ENCODE measurements around the gene DNAH17.

The DNAH17 gene

DNA sequence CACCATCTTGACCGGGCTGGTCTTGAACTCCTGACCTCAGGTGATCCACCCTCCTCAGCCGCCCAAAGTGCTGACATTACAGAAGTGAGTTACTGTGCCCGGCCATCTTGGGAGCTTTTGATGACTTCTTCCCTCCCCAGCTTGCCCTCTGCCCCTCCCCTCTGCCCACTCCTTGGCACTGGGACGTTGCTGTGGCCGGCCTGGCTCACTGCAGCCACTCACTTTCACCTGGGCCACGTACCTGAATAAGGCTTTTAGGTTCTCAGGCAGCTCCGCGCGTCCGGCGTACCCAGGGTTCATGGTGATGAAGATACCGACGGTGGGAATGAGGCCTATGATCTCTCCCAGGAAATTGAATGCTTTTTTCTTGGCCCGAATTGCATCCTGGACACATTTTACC lies 81.6 kb downstream of the DNAH17 start:
- no peak for DNase-seq (ENCODE audit: low read depth, low spot score)

DNA sequence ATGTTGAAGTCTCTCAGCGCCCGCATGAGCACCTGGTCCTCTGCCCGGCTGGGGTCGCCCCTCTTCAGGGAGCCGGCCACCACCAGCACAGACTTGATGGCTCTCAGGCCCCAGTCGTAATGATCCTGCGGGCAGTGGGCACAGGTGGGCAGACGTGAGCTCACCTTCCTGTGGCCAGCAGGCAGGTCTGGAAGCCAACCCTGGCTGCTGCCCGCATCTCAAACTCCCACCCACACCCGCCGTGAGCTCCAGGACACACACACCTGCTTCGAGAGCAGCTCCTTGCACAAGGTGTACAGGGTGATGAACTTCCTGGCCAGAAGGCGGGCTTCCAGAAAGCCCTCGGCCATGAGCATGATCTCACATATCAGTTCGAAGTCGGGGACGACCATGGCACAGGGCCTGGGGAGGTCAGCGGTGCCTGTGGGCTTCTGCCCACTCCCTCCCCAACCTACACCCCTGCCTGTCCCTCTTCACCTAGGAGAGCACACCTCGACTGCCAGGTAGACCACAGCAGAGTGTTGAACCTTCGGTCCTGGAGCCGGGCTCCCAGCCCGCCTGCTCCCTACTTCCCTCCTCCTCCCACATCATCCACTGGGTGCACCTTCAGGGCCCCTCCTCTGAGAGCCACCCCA lies 82.4 kb downstream of the DNAH17 start:
- no peak for DNase-seq (ENCODE audit: low read depth, low spot score)

DNA sequence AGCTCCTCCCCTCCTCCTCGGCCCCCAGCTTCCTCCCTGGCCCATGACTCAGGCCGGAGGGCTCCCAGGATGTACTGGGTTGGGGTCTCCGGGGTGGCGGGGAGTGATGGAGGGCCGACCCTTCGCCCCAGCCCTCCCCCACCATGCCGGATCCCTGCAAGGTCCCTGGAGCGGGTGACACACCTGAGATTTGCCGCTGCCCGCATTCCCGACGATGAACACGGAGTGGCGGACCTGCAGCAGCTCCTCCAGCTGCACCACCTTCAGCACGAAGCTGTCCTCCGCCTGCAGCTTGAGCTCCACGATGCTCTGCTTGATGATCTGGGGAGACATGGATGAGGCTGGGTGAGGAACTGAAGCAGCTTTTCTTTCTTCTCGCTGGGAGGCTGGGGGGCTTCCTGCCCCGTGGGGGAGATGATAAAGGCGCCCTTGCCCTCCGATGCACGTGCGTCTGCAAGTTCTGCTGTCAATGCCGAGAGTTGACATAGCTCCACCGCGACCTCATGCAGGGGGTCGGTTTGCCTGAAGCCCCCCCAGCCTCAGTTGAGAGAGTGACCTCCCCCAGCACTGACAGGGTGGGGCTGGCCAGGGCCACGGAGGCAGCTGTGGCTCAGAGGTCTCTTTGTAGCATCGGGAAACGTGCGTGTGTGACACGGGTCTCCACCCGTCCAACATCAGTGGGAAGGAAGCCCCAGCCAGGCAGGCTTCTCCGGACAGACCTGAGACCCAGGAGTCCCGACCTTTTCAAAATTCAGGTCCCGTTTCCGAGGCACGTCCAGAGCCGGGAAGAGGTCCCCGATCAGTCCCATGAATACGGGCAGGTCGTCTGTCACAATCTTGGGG lies 83.1 kb downstream of the DNAH17 start:
- no peak for DNase-seq (ENCODE audit: low read depth, low spot score)

DNA sequence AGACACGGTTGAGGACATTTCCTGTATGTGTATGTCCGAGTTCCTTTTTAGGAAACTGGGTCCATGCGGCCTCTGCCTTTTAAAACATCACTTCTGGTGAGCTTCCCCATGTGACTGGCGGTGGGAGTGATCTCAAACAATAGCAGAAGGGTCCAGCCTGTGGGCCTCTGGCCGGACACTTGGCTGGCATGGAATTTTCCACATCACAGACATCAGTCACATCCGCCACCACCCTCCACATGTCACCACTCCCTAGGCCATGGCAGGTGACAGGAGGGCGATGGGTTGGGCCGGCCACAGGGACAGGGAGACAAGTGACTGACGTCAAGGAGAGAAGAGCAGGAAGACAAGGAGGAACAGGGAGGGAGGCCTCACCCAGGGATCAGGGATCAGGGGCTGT lies 83.7 kb downstream of the DNAH17 start:
- DNase-seq (ENCODE audit: low read depth, low spot score) = no peak

DNA sequence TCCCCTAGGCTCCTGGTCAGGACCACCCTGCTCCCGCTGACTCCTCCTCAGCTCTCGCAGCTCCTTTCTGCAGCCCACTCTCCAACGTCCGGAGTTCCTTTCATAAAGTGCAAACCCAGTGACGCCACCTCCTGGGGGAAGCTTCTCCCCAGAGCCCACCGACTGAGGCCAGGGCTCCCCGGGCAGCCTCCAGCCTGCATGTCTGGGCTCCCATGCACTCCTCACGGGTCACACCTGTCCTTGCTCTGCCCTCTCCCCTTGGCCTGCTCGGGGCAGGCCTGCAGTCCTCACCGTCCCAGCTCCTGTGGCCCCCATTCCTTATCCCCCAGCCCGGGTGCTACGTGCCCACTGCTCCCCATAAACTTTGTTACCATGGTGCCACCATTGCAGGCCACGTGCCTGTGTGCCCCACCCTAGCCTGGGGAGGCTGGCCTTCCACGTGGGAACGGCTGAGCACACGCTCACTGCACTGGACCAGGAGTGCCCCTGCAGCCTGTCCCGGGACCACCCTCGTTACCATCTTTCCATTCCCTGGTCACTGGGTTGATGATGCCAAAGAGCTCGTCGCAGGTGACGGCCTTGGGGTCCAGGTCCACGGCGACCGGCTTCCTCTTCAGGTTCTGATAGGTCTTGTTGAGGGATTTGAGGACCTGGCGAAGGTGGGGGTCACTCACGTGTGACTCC lies 84.9 kb downstream of the DNAH17 start:
- no peak for DNase-seq (ENCODE audit: low read depth, low spot score)

DNA sequence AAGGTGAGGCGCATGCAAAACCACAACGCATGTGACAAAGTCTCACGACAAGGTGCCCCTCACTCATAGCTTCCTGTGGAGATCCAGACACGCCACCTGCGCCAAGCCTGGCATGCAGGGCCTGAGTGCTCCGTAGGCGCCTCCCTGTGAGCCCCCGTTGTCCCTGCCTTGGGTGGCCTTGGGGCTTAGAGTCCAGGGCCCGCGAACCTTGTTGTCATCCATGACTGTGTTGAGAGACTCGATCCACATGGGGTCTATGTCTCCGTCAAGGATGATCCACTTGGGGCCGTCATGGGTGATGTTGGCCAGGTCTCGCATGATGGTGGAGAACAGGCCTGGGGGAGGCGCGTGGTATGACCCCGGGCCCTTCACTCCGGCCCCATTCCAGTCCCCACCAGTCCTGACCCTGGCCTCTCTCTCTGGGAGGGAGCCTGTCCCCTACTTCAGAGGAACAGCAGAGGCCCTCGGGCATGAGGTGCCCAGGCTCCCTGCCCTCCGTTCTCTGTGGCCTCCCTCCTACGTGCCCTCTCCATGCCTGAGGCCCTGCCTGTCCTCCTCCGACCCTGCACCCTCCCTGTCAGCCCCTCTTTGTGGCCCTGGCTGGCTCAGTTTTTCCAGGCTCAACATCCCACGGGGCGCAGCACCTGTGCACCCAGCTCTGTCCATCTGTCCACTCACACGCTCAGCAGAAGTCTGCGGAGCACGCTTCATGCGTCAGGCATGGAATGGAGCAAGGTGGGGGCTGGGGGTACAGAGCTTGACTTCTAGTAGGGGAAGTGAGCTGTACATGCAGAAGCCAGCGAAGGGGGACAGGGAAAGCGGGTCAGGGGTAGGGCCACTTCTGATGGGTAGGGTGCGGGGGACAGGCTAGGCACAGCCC lies 85.7 kb downstream of the DNAH17 start:
- no peak for DNase-seq (ENCODE audit: low read depth, low spot score)

DNA sequence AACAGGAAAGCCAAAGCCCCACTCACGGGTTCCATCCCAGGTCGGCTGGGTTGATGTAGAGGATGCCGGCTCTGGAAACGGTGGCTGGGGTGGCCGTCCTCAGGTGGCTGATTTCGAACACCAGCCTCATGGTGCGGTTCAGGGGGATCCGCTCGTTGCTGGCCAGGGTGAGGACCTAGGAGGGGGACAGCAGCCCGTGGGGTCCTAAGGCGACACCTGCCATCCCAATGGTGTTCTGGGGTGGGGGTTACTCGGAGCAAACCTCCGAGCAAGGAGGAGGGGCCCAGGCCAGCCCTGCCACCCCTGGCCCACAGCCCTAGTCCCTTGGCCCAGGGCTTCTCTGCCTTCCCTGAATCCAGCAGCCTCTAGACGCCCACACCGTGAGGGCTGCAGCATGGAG lies 86.5 kb downstream of the DNAH17 start:
- DNase-seq (ENCODE audit: low read depth, low spot score) = no peak

DNA sequence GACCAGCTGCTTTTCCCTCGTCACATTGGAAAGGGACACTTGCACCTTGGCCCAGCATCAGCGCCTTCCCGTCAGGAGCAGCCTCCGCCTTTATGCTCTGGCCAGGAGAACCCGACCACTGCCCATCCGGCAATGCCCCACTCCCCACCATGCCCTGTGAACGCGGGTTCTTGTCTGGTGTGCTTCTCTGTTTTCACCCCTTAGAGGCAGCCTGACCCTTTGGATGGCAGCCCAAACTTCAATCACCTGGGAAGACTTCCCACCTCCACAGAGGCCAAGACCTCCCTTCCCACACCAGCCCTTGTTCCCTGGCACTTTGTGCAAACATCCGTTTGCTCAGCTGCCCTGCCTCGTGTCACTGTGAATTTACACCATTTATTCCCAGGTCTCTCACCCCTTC lies 87.0 kb downstream of the DNAH17 start:
- no peak for DNase-seq (ENCODE audit: low read depth, low spot score)

DNA sequence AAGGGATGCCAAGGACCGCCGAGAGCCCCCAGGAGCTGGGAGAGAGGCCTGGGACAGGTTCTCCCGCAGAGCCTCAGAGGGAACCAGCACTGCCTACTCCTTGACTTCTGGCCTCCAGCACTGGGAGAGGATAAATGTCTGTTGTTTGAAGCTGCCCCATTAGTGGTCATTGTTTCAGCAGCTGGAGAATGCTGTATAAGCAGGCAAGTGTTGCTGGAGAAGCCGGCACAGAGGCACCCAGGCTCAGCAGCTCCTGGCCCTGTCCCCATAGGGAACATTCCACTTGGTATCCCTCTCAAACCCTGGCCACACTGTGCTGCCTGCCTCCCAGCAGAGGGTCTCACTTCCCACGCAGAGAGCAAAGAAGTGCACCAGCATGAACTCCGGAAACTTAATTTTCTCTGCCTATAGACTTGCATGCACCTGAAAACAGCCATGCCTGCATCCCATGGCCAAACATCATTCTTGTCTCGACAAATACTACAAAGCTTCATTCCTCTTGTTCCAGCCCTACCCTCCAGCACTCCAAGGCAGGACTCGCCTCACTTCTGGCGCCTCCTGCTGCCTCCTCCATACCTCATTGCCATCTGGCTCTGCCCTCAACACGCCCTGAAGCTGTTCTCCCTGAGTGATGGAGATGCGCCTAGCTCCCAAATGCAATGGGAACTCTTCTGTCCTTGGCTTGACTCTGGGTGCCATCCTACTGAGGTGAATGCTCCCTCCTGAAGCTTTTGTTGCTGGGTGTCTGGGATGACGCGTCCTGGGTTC lies 88.1 kb downstream of the DNAH17 start:
- no peak for DNase-seq (ENCODE audit: low read depth, low spot score)

DNA sequence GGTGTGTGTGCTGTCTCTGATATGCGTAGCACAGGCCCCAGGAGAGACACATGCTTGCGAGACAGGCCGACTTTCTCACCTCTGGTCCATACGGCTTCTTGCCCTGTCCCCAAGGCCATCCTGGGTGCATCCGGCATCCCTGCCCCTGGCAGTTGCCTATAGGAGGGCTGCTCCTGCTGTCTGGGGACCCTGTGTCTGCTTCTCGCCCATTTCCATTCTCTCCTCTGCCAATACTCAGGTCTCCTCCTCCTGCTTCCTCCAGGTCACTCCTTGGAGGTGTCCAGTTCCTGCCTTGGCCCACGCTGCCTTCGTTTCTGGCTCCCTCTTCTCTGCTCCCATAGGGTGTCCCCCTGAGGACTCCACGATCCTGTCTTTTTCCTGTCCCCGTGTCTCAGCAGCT lies 89.0 kb downstream of the DNAH17 start:
- DNase-seq (ENCODE audit: low read depth, low spot score) = no peak

DNA sequence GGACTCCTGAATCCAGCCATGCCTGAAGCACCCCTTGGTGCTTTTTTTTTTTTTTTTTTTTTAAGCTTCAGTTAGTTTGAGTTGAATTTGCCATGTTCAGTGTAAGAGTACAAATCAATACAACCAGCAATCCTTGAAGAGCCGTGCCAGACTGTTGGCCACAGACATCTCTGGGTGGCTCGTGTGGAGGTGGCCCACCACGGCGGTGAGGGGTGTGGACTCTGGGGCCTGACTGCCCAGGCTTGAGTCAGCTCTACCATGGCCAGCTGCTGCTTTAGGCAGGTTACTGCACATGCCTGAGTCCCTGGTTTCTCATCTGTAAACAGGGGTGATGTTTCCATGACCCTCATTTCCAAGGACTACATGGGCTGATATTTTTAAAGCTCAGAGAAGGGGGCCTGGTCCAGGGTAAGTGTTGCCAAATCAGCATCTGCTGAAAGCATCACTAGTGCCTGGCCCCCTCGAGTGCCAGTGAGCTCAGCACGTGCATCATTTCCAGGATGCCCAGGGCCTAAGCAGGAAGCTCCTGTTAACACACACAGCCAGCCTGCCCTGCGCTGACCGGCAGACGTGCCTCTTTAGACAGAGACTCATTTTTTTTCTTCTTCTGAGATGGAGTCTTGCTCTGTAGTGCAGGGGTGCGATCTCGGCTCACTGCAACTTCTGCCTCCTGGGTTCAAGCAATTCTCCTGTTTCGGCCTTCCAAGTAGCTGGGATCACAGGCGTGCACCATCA lies 90.1 kb downstream of the DNAH17 start:
- no peak for DNase-seq (ENCODE audit: low read depth, low spot score)

DNA sequence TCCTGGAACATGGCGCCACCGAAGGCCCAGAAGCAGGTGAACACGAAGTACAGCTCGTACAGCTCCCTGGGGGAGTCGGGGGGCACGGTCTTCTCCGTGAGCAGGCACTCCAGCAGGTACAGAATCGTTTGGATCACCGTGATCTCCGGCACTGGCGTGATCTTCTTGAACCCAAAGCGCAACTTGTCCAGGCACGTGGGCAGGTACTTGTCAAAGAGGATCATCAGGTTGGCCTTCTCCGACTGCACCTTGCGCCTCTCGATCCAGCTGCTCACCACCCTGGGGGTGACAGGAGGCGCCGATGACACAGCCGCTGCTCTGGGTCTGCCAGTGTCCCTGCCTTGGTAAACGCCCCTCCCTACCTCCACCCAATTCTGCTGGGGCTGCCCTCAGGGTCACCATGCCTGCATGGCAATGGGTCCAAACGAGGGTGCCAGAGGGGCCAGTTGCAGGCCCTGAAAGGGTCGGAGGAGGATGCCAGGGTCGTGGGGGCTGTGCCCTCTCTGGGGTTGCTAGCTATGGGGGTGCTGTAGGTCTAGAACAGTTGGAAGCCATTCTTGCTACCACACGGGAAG lies 90.9 kb downstream of the DNAH17 start:
- DNase-seq (ENCODE audit: low read depth, low spot score) = no peak

DNA sequence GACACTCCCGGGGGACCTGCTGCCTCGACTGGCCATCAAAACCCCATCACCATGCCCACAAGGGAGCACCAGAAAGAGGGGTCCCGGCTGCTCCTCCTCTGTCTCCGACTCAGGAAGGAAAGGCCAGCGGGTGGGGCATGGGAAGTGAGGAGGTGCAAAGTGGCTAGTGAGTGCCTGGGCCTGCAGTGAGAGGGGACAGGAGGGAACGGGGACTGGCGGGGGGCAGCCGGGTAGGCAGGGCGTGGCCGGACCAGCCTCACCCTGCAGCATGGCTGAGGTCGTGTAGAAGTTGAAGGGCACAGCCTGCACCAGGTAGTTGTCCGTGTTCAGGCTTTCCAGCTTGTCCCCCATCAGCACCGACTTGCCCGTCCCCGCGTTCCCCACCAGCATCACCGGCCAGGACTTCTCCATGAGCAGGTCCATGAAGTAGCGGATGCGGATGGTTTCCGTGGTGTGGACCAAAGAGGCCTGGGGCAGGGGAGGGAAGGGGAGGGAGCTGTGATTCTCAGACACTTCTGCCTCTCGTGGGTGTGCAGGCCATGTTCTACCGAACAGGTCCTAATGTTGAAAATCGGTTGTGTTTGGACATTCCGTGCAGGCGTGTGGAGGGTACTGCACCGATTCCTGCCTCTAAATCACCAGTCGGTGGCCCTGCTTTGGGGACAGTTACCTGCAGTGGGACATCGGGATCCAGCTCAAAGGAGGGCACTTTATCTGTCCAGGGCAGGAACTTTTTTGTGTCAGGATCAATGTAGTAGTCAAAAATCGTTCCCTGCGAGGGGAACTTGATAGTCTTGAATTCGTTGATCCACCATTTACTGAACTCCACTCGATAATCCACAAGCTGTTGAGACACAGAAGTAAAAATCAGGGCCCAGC lies 91.7 kb downstream of the DNAH17 start:
- DNase-seq (ENCODE audit: low read depth, low spot score) = no peak

DNA sequence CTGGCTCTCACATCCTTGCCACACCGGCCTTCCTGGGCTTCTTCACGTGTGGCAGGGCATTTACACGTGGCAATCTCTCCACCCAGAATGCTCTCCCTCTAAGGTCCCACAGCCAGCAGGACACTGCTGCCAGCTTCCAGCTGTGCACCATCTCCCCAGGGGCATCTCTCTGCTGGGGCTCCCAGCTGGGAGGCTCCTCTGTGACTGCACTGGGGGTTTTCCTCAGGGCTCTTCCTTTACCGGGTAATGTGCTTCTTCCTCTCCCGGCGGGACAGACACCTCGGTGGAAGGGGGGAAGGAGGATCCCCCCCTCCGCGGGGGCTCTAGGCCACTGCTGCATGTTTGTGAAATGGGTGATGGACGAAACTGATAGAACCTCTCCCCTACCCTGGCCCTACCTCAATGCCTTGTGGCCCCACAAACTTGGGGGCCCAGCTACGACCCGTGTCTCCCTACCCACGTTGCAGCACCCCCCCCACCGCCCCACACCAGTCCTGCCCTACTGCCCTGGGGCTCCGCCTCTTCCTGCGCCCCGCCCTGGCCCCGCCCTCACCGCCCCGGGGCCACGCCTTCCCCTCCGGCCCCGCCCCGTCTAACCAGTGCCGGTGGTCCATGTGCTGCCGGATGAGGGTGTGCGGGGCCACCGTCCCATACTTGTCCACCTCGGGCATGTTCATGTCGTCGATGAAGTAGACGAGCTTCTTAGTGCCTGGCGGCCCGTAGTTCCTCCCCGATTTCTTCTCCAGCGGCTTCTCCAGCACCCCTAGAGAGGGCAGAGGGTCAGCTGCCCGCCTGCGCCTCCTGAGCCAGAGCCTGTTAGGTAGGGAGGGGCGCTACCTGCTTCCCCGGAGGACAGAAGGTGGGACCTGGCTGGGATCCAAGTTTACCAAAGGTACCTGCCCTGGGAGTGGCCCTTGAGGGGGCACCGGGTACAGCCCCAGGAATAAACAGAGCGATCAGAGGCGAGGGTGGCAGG lies 92.6 kb downstream of the DNAH17 start:
- peak; percentile 32 for DNase-seq (ENCODE audit: low read depth, low spot score)

DNA sequence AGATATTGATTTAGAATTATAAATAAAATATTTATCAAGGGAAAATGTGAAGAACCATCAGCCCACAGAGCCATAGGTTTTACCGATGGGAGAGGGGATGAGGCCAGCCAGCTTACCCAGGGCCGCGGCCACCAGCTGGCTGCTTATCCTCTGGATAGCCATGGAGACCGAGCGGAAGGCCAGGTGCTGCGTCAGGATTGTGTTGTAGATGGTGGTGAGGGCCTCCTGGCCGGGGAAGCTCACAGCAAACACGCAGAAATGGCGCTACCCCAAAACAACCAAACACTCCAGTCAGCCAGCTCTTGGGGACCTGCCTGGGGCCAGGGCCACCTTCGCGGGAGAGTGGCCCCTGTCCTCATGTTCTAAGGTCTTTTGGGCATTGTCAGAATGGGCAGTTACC lies 97.8 kb downstream of the DNAH17 start:
- DNase-seq (ENCODE audit: low read depth, low spot score) = no peak

DNA sequence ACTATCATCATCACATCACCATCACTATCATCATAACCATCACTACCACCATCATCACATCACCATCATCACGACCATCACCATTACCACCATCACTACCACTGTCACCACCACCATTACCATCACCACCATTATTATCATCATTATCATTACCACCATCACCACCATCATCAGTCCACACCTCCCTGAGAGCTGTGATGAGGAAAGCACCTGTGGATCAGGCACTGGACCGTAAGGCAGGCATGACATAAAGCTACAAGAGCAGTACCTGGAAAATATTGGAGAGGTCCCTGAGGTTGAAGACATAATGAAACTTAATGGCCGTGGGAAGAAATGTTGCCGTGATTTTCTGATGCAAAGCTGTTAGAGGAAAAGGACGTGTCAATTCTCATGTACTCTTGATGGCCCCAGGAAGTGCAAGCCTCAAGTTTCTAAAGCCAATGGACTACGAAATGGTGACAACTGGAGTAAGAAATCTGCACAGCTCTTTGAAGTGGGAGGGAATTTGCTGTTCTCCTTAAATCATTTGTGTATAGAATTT lies 98.4 kb downstream of the DNAH17 start:
- no peak for DNase-seq (ENCODE audit: low read depth, low spot score)

DNA sequence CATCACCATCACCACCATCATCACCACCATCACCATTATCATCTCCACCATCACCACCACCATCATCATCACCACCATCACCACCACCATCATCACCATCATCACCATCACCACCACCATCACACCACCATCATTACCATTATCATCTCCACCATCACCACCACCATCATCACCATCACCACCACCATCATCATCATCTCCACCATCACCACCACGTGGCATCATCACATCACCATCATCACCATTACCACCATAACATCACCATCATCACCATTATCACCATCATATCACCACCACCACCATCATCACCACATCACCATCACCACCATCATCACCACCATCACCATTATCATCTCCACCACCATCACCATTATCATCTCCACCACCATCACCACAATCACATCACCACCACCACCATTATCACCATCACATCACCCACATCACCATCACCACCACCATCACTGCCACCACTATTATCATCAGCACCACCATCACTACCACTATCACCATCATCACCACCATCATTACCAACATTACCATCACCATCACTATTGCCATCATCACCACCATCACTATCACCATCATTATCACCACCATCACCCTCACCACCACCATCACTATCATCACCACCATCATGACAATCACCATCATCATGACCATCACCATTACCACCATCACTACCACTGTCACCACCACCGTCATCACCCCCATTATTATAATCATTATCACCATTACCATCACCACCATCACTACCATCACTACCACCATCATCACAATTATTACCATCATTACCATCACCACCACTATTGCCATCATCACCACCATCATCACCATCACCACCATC lies 99.1 kb downstream of the DNAH17 start:
- no peak for DNase-seq (ENCODE audit: low read depth, low spot score)

All from activated CD4-positive, CD25-positive, alpha-beta regulatory T cell treated with anti-CD3 and anti-CD28 coated beads, Interleukin-2, amount 50 U/mL, for 16 hours (primary cell).